HCT116 (cell line): ENCODE data around the gene OR2V2. TPM values are rescaled to one million over a fixed set of nuclear protein-coding genes. Genes with fewer than 3 reads are reported as not detected.

Source experiments
- ATAC-seq: fragments of 200-7000 bp; cut with Tn5 transposase; 2 replicates; pipeline ENCODE4 v1.9.1; 2020; ENCODE audit warnings: mild to moderate bottlenecking, moderate library complexity
- BruUV-seq: library from RNA; stranded (reverse); fragments of 400-500 nt; replicated peaks from 2 replicates; lab custom pipeline; 2021; lab: Mats Ljungman, UMichigan
- CTCF ChIA-PET: fragments of 300-600 bp; sonication (Branson Sonifier 250); formaldehyde crosslinking; loops from one replicate; lab custom pipeline; 2021; ENCODE audit warnings: antibody characterized with exemption; lab: Charles Lee
- POLR2A ChIA-PET: fragments of 300-600, 350-600 bp; sonication (Branson Sonifier 250); formaldehyde crosslinking; loops from one replicate; lab custom pipeline; 2021; ENCODE audit warnings: antibody characterized with exemption; lab: Charles Lee
- RAD21 ChIA-PET, 2 experiments: fragments of 300-600 bp; sonication (Branson Sonifier 250); formaldehyde crosslinking; loops; one replicate each; lab custom pipeline; 2023; ENCODE audit warnings: low total read pairs in 2 of 2; ENCODE audit not compliant: uncharacterized antibody in 2 of 2, unreplicated experiment in 2 of 2, low non-redundant PET in 1 of 2; lab: Charles Lee
- DNase-seq: peaks from one replicate; pipeline ENCODE4 v3.0.0-alpha.2; 2010; ENCODE audit warnings: low read depth, low spot score
- H2AFZ ChIP-seq: fragments of 200-600 bp; shearing (Covaris generic), sonication (generic); 2 replicates; pipeline ENCODE4 v1.6.1; 2017; ENCODE audit warnings: low read depth, mixed run types, mixed read lengths, antibody characterized with exemption, low read length; ENCODE audit not compliant: poor library complexity, severe bottlenecking
- H3K27ac ChIP-seq: 2 replicates; pipeline ENCODE4 v1.5.1; 2012; ENCODE audit warnings: low read depth, low read length
- H3K27me3 ChIP-seq: fragments of 200-600 bp; sonication (generic); 2 replicates; pipeline ENCODE4 v1.6.1; 2016; ENCODE audit warnings: mixed run types, low read length, mixed read lengths; ENCODE audit not compliant: insufficient read depth
- H3K36me3 ChIP-seq, 2 experiments: fragments of 200-500 bp in 1 of 2; fragments of 200-600 bp in 1 of 2; sonication (Bioruptor generic) in 1 of 2; sonication (generic) in 1 of 2; 2 replicates each; pipeline versions ENCODE4 v1.5.1 to v1.6.1; 2014 to 2016; ENCODE audit warnings: low read length in 2 of 2, inconsistent platforms in 1 of 2, mixed read lengths in 1 of 2, mixed run types in 1 of 2; ENCODE audit not compliant: insufficient read depth in 2 of 2, control insufficient read depth in 1 of 2
- H3K4me1 ChIP-seq, 2 experiments: fragments of 200-600 bp in 1 of 2; sonication (generic) in 1 of 2; 2 replicates each; pipeline versions ENCODE4 v1.5.1 to v1.6.1; 2012 to 2017; ENCODE audit warnings: low read length in 2 of 2, inconsistent platforms in 1 of 2, mild to moderate bottlenecking in 1 of 2, mixed read lengths in 1 of 2, mixed run types in 1 of 2, moderate library complexity in 1 of 2; ENCODE audit not compliant: insufficient read depth in 2 of 2, control insufficient read depth in 1 of 2
- H3K4me2 ChIP-seq: fragments of 200-600 bp; sonication (generic); 2 replicates; pipeline ENCODE4 v1.6.1; 2017; ENCODE audit warnings: mixed run types, low read length, mixed read lengths
- H3K4me3 ChIP-seq, 2 experiments: fragments of 200-600 bp in 1 of 2; sonication (generic) in 1 of 2; replicated peaks in 1 of 2; 2 replicates each; pipeline ENCODE4 v1.5.1; 2011 to 2016; ENCODE audit warnings: low read length in 2 of 2, control low read depth in 1 of 2, low read depth in 1 of 2, mild to moderate bottlenecking in 1 of 2, mixed read lengths in 1 of 2, mixed run types in 1 of 2
- H3K79me2 ChIP-seq: fragments of 200-600 bp; sonication (generic); 2 replicates; pipeline ENCODE4 v1.6.1; 2017; ENCODE audit warnings: mild to moderate bottlenecking, mixed run types, low read length, moderate library complexity, mixed read lengths; ENCODE audit not compliant: insufficient read depth
- H3K9ac ChIP-seq: fragments of 200-600 bp; sonication (generic); 2 replicates; pipeline ENCODE4 v1.6.1; 2016; ENCODE audit warnings: low read length, mixed read lengths
- H3K9me2 ChIP-seq: fragments of 200-600 bp; sonication (generic), shearing (Covaris generic); 2 replicates; pipeline ENCODE4 v1.6.1; 2017; ENCODE audit warnings: mixed run types, mild to moderate bottlenecking, moderate library complexity; ENCODE audit not compliant: insufficient read depth
- H3K9me3 ChIP-seq, 2 experiments: fragments of 200-500 bp in 1 of 2; fragments of 200-600 bp in 1 of 2; sonication (Bioruptor generic) in 1 of 2; sonication (generic) in 1 of 2; 2 replicates each; pipeline ENCODE4 v1.6.1; 2014 to 2017; ENCODE audit warnings: low read length in 2 of 2, mixed read lengths in 2 of 2, inconsistent platforms in 1 of 2, low read depth in 1 of 2, mild to moderate bottlenecking in 1 of 2, mixed run types in 1 of 2, moderate library complexity in 1 of 2; ENCODE audit not compliant: control insufficient read depth in 1 of 2, insufficient read depth in 1 of 2
- H4K20me1 ChIP-seq: fragments of 200-600 bp; sonication (generic), shearing (Covaris generic); 2 replicates; pipeline ENCODE4 v1.6.1; 2017; ENCODE audit warnings: mixed run types, mild to moderate bottlenecking, moderate library complexity; ENCODE audit not compliant: insufficient read depth
- ATF3 ChIP-seq: IDR thresholded peaks from 2 replicates; pipeline ENCODE4 v1.6.1; 2012
- CBX3 ChIP-seq: IDR thresholded peaks from 2 replicates; pipeline ENCODE4 v1.6.1; 2012; ENCODE audit warnings: low read depth
- CEBPB ChIP-seq: IDR thresholded peaks from 2 replicates; pipeline ENCODE4 v1.6.1; 2012; ENCODE audit warnings: low read depth
- JUND ChIP-seq: IDR thresholded peaks from 2 replicates; pipeline ENCODE4 v1.6.1; 2012
- MAX ChIP-seq: IDR thresholded peaks from 2 replicates; pipeline ENCODE4 v1.6.1; 2012
- POLR2AphosphoS5 ChIP-seq: IDR thresholded peaks from 2 replicates; pipeline ENCODE4 v1.6.1; 2011; ENCODE audit warnings: mild to moderate bottlenecking, low read depth, low read length, moderate library complexity
- RAD21 ChIP-seq: IDR thresholded peaks from 2 replicates; pipeline ENCODE4 v1.6.1; 2012; ENCODE audit warnings: low read depth, mild to moderate bottlenecking
- REST ChIP-seq: IDR thresholded peaks from 2 replicates; pipeline ENCODE4 v1.6.1; 2012; ENCODE audit warnings: low read depth
- SIN3A ChIP-seq: IDR thresholded peaks from 2 replicates; pipeline ENCODE4 v1.6.1; 2012; ENCODE audit warnings: low read depth
- SP1 ChIP-seq: IDR thresholded peaks from 2 replicates; pipeline ENCODE4 v1.6.1; 2012; ENCODE audit warnings: low read depth
- TCF7L2 ChIP-seq: IDR thresholded peaks from 2 replicates; pipeline ENCODE4 v1.7.0; 2011; ENCODE audit warnings: borderline replicate concordance, inconsistent platforms; ENCODE audit not compliant: insufficient read depth, insufficient read length; ENCODE audit errors: extremely low read depth
- ZFX ChIP-seq: fragments of 450-650 bp; IDR thresholded peaks from 2 replicates; pipeline ENCODE4 v1.6.1; 2017
- intact Hi-C: fragments of 100-400 bp; cut with micrococcal nuclease; formaldehyde crosslinking; loops from 2 replicates; pipeline ENCODE4 v1.10.0; 2022
- total RNA-seq: library from RNA; stranded (reverse); gene quantifications from one replicate; pipeline ENCODE4 v1.2.1, GENCODE V29; 2021; ENCODE audit not compliant: unreplicated experiment

Gene OR2V2
- total RNA-seq, 1 experiment from 2014 or later = not detected

- Histone ChIP-seq H3K27ac (no peak overlapping the region), H4K20me1 (no peaks in the 10 kb centered on the region), H3K27me3 (no peaks in the 10 kb centered on the region), H3K4me3 (no peak overlapping the region), H3K9ac (no peak overlapping the region), H2AFZ (no peak overlapping the region), H3K79me2 (no peaks in the 10 kb centered on the region), H3K36me3 (no peaks in the 10 kb centered on the region), H3K9me3 (0 out of 4 replicates have a peak, but pooled peaks cover 0 to 3% of the 10 kb centered on the region in 2 experiments), H3K4me2 (no peak overlapping the region), H3K9me2 (no peaks in the 10 kb centered on the region), H3K4me1 (no peaks in the 10 kb centered on the region)
- RAD21 ChIA-PET = no interaction called here
- no peak for TF ChIP-seq RAD21
- no peak for TF ChIP-seq CEBPB
- no peak for TF ChIP-seq CBX3
- no peak for TF ChIP-seq MAX
- no peak for TF ChIP-seq JUND
- CTCF ChIA-PET = no interaction called here
- no peak for ATAC-seq
- POLR2A ChIA-PET = no interaction called here
- no peak for DNase-seq
- BruUV-seq = no TSS peak
- intact Hi-C loops = no loop called here
Observed at GRCh38 chr5:181140766-181141165, 6.6 kb upstream of the OR2V2 start.

GRCh38 chr5:181142054-181142453, 5.3 kb upstream of the OR2V2 start:
- POLR2A ChIA-PET = no interaction called here
- no TSS peak for BruUV-seq
- no peak for ATAC-seq

More at GRCh38 chr5:181142054-181142453, 5.3 kb upstream of the OR2V2 start:
- ChIA-PET RAD21 (no interaction called here), CTCF (no interaction called here)
- Histone ChIP-seq H3K9me2 (no peaks in the 10 kb centered on the region), H3K9ac (no peak overlapping the region), H2AFZ (no peak overlapping the region), H4K20me1 (no peaks in the 10 kb centered on the region), H3K27ac (no peak overlapping the region), H3K27me3 (no peaks in the 10 kb centered on the region), H3K4me1 (no peaks in the 10 kb centered on the region), H3K4me2 (no peak overlapping the region), H3K9me3 (0 out of 4 replicates have a peak, but pooled peaks cover 0 to 3% of the 10 kb centered on the region in 2 experiments), H3K36me3 (no peaks in the 10 kb centered on the region), H3K79me2 (no peaks in the 10 kb centered on the region), H3K4me3 (no peak overlapping the region)
- TF ChIP-seq ATF3 = no peak
- TF ChIP-seq SP1 = no peak
- no peak for TF ChIP-seq REST
- no peak for TF ChIP-seq ZFX
- no peak for TF ChIP-seq SIN3A
- TF ChIP-seq POLR2AphosphoS5 = no peak
- no peak for TF ChIP-seq TCF7L2
- intact Hi-C loops = no loop called here
- no peak for DNase-seq
